ENCODE data around the gene RASGRP3.

RASGRP3 gene

DNA sequence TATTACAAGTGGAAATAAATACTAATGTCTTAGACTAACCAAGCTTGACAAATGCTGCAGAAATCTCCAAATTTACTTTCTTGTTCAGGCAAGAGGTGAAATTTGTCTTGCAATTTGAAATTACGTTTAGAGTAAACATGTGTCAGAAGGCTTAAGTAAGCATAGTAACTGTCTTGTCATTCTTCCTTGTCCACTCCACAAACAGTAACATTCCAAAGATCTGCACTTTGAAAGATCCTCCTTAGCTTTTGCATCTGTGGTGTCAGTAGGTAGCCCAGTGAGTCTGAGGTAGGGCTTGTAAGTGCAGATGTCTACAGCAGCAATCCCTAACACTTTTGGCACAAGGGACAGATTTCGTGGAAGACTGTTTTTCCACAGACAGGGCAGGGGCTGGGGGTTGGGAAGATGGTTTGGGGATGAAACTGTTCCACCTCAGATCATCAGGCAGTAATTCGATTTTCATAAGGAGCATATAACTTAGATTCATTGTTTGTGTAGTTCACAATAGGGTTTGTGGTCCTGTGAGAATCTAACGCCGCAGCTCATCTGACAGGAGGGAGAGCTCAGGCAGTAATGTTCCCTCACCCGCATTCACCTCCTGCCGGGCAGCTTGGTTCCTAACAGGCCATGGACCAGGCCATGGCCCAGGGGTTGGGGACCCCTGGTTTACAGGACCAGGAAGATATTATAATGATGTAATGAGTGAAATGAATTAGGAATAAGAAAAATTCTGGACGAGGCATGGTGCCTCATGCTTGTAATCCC, 18.6 kb downstream of the RASGRP3 start:
- no peak for DNase-seq

- no peak for DNase-seq
These were observed 19.2 kb downstream of the RASGRP3 start for GRCh38 chr2:33495683-33496082.

DNA sequence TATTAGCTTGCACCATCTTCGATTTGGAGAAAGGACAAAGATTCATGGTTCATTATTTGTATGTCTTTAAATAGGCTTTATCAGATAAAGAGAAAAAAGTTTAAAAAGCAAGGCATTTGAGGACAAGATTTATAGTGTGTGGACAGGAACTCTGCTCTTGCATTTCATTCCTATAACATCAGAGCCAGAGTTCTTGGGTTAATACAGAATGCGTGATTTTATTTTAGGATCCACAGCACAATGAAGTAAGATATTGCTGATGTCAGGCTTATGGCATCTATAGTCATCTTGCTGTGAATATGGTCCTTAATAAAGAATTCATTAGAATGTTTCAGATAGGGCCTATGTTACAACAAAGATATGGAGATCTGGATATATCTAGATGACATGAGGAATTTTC, 19.7 kb downstream of the RASGRP3 start:
- DNase-seq: no peak

- no peak for DNase-seq
These were observed 20.3 kb downstream of the RASGRP3 start for GRCh38 chr2:33496726-33497125.

- no peak for DNase-seq
These were observed 20.8 kb downstream of the RASGRP3 start for GRCh38 chr2:33497221-33497650.

DNA sequence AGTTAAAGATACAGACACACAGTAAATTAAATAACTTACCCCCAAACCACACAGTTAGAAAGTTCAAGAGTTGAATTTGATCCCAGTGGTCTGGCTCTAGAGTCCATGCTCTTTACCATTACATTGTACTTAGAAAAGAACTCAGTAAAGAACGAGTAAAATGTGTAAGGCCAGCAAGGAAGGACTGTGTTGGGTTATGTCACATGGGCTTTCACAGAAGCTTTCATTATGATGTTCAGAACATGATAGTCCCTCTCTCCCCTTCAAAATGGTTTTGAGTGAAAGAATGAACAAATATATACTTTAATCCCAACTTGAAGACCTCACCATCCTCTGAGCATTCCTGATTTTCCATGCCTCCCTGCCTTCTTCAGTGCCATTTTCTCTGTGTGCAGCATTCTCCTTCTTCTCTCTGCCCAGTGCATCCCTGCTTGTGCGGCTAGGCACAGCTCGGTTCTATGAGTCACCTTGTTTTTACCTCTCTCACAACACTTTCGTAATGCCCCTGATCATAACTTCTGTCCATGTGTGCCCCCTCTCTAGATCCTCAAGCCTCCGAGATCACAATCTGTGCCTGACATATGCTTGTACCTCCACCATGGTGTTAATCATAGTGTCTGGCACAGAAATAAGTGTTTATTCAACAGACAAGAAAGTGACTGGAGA, 22.0 kb downstream of the RASGRP3 start:
- no peak for DNase-seq

DNA sequence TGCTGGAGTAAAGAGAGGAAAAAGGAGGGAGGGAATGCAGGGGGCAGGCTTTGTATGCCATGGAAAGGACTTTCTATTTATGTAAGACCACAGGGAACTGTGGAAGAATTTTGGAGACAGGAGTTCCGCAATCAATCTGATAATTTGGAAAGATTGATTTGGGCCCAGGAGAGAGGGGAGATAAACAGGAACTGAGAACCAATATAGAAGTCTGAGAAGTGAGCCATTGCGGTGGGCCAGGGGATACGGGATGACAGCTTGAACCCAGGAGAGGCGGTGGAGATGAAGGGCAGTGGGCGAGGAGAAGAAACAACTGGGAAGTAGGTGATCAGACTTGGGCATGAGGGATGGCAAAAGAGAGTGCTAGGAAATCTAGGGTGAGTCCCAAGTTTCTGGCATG, 23.7 kb downstream of the RASGRP3 start:
- DNase-seq: no peak

GRCh38 chr2:33502025-33502424, 25.6 kb downstream of the RASGRP3 start:
- DNase-seq: no peak

DNA sequence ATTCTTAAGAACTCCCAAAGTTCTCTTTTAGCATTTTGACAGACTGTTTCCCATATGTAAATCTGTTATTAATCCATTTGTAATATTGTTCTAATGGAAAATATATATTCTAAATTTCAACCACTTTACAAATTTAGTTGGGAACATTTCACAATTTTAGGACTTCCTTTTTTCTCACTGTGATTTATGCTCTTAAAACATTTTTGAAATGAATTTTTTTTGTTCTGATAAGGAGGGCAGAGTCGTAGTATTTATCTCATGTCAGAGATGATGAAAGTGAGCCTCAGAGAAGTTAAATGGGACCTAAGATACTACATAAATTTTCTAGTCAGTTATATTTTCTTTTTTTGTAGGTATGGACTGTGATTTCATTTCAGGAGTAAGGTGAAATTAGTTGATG, 26.6 kb downstream of the RASGRP3 start:
- no peak for DNase-seq

DNA sequence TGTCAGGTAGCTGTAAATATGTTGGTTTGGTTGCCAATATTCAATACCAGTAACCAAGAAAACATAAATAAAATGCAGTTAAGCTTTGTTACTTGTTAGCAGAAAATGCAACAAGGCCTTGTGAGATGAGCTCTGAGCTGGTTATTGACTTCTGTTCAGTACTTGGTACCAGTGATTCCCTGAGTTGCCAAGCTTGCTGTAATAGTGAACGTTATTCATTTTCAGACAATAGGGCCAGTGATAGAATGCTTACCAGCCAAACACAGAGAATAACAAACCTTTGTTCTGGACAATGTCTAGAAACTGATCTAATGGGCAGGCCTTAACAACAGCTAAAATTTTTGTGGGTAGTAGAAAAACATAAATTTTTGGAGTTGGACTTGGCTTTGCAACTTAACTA, 29.5 kb downstream of the RASGRP3 start:
- no peak for DNase-seq

GRCh38 chr2:33509908-33510585, 33.6 kb downstream of the RASGRP3 start:
- no peak for DNase-seq

DNA sequence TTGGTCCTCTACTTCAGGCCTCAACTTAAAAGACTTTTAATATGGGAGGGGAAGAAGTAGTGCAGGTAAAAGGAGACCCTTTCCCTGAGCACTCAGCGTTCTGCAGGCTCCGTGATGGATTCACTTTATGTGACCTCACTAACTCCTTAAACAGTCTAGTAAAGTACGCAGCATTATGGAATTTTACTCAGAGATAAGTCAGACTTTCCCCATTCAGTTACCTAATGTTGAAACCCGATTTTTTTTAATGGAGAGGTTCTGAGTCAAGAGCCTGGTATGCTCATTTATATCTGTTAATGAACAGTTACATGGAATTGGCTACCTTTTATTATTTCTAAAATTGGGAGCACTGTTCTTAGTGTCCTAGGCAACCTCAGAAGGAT, 34.1 kb downstream of the RASGRP3 start:
- peak; percentile 43 for DNase-seq

DNA sequence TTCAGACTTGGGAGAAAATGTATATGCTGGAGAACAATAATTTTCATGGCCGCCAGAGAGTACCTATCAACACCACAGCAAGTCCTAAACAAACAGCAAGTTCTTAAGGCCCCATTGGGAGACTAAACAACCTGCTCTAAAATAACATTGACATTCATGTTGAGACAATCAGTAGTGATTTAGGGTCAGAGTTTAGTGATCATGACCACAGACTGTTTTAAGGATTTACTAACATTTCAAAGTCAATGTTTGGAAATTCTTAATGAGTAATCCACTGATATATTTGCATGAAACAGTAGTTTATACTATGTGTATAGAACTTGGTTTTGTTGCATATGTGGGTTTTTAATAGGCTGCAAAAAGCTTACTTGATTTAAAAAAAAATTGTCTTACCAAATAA, 34.7 kb downstream of the RASGRP3 start:
- DNase-seq: peak; percentile 56

DNA sequence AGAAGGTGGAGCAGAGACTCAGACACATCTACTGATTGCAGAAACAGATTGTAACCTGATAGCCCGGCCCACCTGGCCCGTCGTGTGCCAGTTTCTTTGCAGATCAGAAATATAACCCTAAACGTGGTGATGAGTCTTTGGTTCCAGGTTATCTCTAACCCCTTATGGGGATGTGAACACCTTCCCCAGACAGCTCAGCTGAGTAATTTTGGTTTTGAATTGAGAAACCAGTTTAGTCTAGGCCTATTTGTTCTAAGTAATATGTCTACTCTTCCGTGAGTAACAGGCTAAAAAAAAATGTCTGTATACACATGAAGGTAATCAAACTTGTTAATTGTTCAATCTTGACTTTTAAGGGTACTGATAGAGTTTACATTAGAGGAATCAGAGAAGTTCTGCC, 35.7 kb downstream of the RASGRP3 start:
- DNase-seq: no peak

DNA sequence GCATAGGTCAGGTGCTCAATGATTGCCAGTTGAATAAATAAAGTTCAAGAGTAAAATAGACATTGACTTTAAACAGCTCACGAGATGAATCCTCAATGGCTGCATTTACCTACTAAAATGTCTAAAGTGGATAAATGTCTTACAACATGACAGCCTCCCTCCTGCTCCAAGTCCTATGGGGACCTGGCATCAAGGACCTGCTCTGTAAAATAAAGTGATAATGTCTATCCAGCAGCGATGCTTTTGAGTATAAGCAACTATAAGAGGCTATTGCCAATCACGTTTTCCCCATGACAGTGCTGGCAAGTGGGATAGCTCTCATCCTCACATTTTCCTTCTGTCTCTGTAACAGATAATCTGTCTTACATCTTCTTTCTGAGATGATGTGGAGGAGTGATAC, 37.0 kb downstream of the RASGRP3 start:
- DNase-seq: no peak

- no peak for DNase-seq
These were observed 40.1 kb downstream of the RASGRP3 start for GRCh38 chr2:33516456-33516995.

DNA sequence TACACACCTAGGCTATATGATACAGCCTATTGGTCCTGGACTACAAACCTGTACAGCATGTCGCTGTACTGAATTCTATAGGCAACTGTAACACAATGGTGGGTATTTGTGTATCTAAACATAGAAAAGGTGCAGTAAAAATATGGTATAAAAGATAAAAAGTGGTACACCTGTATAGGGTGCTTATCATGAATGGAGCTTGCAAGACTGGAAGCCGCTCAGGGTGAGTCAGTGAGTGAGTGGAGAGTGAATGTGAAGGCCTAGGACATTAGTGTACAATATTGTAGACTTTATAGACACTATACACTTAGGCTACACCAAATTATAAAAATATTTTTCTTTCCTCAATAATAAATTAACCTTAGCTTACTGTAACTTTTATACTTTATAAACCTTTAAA, 41.8 kb downstream of the RASGRP3 start:
- DNase-seq: no peak

- DNase-seq: peak; percentile 81
These were observed 42.5 kb downstream of the RASGRP3 start for GRCh38 chr2:33518929-33519328.

DNA sequence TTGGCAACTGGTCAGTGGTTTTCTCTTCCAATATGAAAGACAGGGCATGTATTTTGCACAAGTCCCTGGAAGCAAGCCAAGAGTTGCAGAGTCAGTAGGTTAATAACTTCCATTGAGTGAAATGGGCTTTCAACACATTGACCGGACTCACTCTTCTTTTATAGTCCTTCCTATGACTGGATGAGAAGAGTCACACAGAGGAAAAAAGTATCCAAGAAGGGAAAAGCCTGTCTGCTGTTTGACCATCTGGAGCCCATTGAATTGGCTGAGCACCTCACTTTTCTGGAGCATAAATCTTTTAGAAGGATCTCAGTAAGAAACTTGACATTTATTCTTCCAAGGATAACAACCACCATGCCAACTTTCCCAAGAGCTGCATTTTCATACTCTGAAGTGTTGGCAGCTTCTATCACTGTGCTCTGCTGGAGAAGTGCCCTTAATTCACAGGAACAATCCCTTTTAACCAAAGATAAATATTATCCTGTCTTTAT, 45.4 kb downstream of the RASGRP3 start:
- no peak for DNase-seq

DNA sequence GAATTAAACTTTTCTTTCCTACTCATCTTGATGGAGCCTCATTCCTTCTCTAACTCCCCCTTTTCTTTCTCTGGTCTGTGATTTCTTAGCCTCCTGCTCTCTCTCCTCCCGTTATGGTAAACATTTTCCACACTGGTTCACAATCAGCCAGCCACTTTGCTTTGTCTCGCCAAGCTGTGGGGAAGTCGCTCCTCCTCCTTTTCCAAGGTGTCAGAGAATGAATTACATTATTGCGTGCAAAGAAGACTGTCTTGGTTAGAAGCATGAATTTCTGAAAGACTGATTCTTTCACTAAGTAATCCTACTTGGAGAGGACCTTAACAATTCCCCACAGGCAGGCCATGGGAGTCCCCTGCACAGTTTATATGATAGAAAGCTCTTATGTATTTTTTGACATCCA, 46.1 kb downstream of the RASGRP3 start:
- DNase-seq: no peak

- no peak for DNase-seq
These were observed 49.2 kb downstream of the RASGRP3 start for GRCh38 chr2:33525666-33526065.

GRCh38 chr2:33526132-33526531, 49.7 kb downstream of the RASGRP3 start:
- DNase-seq: no peak

DNA sequence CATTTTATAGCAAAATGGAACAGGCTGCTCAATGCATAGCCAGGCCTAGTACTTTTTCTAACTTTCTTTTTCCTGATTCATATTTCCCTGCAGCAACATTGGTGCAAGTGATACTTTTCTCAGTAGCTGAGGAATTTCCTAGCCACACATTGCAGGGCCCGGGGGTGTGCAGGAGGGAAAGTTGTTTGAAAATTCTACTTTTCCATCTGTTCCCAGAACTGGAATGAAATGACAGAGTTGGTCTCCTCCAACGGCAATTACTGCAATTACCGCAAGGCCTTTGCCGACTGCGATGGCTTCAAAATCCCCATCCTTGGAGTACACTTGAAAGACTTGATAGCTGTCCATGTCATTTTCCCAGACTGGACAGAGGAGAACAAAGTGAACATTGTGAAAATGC, 50.5 kb downstream of the RASGRP3 start:
- no peak for DNase-seq
